Activated CD8-positive, alpha-beta memory T cell treated with anti-CD3 and anti-CD28 coated beads, Interleukin-2, amount 50 U/mL, for 1 hour (primary cell): Measurements from ENCODE around the gene MRGPRG.
"Not testable (repeated sequence)": the region's sequence is repeated elsewhere in the genome, so short reads cannot be mapped to it uniquely, and the experiment has no call there.

ENCODE experiments used
- DNase-seq: peaks from one replicate; pipeline ENCODE4 v3.0.0-alpha.2; 2020; ENCODE audit errors: extremely low read depth

The MRGPRG gene

GRCh38 chr11:3176487-3176886 is 42.1 kb downstream of the MRGPRG start:
- no peak for DNase-seq

DNA sequence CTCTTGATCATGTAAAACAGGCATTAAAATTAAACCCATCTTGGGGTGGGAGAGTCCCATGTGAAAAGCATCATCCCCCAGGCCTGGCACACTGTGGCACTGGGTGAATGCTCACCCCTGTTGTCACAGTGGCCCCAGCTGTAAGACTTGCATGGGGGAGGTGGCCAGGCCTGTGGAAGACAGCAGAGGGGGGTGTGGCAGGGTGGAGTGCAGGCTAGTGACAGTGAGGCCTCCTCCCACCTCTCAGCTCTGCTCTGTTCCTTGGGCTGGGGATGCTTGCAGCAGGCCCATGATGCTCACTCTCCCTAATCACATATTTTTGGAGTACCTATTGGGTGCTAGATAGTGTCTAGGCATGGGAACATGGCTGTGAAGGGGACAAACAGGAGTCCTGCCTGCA is 43.4 kb downstream of the MRGPRG start:
- DNase-seq = no peak

DNA sequence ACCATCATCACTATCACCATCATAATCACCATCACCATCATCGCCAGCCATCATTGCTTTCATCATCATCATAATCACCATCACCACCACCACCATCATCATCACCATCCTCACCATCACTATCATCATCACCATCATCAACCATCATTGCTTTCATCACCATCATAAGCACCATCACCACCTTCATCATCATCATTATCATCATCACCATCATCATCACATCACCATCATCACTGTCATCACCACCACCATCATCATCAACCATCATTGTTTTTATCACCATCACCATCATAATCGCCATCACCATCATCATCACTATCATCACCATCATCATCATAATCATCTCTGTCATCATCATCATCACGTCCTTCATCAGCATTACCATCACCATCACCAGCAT is 44.2 kb downstream of the MRGPRG start:
- DNase-seq = no peak

- no peak for DNase-seq
Observed at GRCh38 chr11:3173795-3174194, 44.8 kb downstream of the MRGPRG start.

DNA sequence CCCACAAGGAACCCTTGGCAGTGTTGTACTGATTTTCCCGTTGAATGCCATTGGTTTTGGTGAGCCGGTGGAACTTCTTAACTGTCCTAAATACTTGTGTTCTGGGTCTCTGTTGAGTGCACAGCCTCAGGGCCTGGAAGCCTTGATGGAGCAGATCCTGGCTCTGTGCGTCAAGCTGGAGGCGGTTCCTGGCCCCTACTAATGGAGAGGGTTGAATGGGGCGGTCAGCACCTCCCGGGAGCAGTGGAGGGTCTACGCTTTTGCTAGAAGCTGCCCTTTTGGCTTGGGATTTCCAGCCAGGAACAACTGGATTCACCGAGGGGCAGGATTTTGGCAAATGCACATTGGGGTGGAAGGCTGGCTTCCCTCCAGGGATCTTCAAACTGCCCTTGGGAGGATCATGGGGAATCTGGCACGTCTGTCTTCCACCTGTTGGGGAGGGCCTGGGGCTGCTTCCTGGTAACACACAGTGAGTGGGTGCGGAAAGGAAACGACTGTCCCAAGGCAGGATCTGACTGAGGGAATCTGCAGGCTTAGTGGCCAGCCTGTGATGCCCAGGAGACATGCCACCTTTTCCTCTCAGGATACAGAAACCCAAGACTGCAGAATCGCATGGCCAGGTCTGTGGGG is 46.6 kb downstream of the MRGPRG start:
- no peak for DNase-seq

DNA sequence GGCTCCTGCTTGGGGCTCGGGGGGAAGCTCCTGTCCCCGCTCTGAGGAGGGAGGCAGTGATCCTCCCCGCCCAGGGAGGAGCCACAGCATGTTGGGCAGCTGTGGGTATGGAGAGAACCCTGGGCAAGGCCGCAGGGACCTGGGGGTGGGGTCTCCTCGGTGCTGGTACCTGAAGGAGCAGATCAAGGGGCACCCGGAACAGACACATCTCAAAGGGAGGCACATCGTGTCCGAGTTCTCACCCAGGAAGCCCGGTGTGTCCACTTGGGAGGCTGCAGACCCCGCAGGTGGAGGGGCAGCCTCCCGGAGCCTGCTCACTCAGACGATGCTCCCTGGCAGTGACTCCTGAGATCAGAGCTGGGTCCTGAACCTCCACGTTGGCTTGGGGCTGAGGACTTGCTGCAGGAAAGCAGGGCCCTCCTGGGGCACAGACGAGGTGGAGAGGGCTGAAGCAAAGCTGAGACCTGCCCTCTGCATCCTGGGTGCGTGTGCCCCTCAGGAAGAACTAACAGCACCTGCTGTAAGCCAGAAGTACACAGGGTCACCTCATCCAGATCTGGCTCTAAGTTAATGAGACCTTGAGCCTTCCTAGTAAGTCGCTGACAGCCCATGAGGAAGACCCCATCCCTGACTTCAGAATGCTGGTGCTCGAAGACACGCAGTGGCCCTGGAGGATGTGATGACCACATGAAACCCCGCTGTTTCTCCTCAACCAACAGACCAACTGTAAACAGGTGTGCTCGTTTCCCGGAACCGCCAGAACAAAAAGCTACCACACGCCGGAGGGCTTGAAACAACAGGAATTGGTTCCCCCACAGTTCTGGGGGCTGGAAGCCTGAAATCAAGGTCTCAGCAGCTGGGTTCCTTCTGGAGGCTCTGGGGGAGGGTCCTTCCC is 47.6 kb downstream of the MRGPRG start:
- DNase-seq = no peak

GRCh38 chr11:3170044-3170755 is 48.4 kb downstream of the MRGPRG start:
- no peak for DNase-seq

GRCh38 chr11:3169255-3170043 is 49.2 kb downstream of the MRGPRG start:
- no peak for DNase-seq

DNA sequence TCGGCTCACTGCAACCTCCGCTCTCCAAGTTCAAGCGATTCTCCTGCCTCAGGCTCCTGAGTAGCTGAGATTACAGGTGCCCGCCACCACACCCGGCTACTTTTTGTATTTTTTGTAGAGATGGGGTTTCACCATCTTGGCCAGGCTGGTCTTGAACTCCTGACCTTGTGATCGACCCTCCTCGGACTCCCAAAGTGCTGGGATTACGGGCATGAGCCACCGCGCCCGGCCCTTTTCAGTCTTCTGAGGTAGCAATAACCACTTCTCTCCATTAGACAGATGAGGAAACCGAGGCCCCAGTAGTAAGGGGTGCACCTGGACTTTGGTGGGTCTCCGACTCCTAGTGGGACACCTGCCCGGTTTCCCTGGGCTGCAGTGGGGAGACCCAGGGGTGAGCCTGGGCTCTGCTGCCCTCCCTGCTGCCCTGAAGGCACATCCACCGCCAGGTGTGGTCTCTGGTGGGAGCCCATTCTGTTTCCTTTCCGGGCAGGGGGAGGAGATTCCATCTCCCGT is 49.8 kb downstream of the MRGPRG start:
- DNase-seq = not testable (repeated sequence)
